Ovary (tissue), 3 donors: ENCODE measurements around the gene TSR2.

ENCODE experiments used
- EP300 ChIP-seq: sonication (generic); formaldehyde crosslinking; IDR thresholded peaks from one replicate; pipeline ENCODE4 v1.6.1; 2017; ENCODE audit warnings: antibody characterized with exemption
- POLR2A ChIP-seq: fragments of 450-650 bp; IDR thresholded peaks from one replicate; pipeline ENCODE4 v1.6.1; 2017; ENCODE audit warnings: antibody characterized with exemption, mild to moderate bottlenecking, moderate library complexity
- TF ChIP-seq, protein P1 (sequence below), 3 donors: fragments of 450-650 bp in 2 of 3; fragments of 200-600 bp in 1 of 3; IDR thresholded peaks; one replicate each; pipeline versions ENCODE4 v1.5.1 to v1.8.0; 2016 to 2022; ENCODE audit warnings: antibody characterized with exemption in 3 of 3, mild to moderate bottlenecking in 1 of 3
- donor health status: DM: no; HTN: no; CAD: no.

DNA sequence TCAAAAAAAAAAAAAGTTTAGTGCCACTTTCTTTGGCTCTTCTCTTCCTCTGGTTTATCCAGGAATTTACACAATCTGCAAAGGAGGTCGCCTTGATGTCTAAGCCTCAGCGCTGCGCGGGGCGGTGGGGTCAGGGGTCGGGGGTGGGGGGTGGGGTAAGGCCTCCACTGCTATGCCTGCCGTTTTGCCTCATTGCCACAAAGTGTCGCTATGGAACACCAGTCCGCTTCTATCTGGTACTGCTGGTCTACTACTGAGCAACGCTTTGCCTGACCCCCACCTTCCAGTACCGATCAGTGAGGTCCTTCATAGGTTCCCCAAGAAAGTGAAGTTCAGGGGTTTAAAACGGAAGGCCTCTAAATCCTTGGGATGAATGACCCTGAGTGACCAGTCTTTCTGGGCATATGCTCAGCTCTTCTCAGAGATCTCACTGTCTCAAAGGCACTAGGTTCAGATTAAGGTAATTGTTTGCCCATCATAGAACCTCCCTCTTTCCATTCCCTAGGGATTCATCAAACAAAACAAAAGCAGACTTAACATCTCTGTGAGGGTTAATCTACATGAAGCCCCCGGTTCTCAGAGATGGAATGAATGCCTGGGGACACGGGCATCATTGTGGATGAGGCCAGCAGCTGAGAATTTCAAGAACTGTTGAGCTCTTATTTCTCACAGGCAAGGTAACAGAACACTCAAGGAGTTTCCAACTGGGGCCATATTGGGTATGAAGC, 16.9 kb upstream of the TSR2 start:
- TF ChIP-seq, protein P1, sequence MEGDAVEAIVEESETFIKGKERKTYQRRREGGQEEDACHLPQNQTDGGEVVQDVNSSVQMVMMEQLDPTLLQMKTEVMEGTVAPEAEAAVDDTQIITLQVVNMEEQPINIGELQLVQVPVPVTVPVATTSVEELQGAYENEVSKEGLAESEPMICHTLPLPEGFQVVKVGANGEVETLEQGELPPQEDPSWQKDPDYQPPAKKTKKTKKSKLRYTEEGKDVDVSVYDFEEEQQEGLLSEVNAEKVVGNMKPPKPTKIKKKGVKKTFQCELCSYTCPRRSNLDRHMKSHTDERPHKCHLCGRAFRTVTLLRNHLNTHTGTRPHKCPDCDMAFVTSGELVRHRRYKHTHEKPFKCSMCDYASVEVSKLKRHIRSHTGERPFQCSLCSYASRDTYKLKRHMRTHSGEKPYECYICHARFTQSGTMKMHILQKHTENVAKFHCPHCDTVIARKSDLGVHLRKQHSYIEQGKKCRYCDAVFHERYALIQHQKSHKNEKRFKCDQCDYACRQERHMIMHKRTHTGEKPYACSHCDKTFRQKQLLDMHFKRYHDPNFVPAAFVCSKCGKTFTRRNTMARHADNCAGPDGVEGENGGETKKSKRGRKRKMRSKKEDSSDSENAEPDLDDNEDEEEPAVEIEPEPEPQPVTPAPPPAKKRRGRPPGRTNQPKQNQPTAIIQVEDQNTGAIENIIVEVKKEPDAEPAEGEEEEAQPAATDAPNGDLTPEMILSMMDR (IDR thresholded peaks at IDR 0.05), result no peak
- TF ChIP-seq POLR2A (no peak), EP300 (no peak)
